NCI-H82 treated with DMSO at 0.1 percent for 48 hours (cell line): ENCODE measurements around the gene ESRRG.
"Not testable (repeated sequence)": the region's sequence is repeated elsewhere in the genome, so short reads cannot be mapped to it uniquely, and the experiment has no call there.

ENCODE experiments used
- DNase-seq: peaks from one replicate; lab custom pipeline; 2025; ENCODE audit not compliant: unreplicated experiment; lab: John Stamatoyannopoulos, UW

Gene ESRRG

DNA sequence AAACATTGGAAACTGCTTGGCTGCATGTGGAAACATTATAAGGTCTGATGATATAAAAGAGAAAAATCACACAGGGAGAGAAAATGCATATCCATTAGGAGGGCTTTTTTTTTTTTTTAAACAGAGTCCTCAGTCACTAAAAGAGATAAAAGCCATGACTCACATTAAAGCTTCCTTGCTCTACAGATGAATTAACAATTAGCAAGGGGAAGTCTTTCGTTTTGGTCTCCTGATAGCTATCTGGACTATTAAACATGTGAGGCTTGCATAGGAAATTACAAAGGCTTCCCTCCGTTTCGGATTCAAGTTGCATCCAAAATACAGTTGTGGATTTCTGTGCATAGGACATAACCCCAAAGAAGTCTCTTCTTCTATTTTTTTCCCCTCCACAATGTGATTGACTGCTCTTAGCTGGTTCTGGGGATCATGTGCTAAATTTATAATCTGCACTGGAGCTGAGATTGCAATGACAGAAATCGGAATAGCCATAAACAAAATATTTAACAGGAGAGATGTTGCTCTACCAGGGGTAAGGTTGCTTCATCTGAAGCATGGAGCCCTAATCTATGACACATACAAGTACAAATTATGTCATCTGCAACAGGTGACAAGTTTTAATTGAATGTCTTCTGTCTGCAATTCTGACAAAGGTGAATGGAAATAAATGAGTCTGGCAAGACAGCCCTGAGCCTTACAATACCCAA is 146.8 kb downstream of the ESRRG start:
- no peak for DNase-seq

DNA sequence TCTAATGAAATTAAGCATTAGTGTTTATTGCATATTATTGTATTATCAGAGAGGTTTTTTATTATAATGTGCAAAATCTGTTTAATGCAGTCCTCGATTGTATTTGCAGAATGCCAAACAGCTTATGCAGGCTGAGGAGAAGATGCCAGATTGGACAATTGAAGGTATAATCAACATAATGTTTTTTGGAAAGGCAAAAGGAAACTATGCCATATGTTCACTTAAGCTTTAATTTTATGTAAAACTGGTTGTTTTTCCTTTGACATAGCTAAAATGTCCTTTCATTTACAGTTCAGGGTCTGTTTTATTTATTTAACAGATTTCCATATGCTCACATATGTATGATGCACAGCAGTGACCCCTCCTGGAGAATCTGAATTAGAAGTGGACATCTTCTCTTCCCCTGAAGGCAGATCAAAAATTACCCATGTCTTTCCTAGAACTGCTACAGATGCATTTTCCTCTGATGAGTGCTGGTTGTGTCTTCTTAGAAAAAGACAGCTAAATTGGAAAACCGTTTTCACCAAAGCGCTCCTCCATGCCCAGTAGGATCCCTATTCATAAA is 156.5 kb downstream of the ESRRG start:
- DNase-seq, result peak; percentile 25

DNA sequence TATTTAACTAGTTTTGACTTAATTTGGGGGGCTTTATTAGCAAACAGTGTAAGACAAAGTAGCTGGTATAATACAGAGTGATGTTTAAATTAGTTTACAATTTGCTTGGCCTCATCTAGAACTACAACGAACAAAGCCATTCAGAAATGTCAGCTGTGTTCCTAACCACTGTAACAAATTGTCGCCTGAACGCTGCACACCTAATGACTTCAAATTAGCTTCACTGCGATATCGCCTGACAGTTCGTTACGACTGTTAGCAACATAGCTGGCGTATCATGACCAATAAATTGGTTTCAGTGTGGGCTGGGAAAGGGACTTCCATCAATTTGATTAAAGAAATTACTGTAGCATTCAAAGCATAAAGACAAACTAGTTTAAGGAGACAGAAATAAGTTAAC is 160.1 kb downstream of the ESRRG start:
- no peak for DNase-seq

DNA sequence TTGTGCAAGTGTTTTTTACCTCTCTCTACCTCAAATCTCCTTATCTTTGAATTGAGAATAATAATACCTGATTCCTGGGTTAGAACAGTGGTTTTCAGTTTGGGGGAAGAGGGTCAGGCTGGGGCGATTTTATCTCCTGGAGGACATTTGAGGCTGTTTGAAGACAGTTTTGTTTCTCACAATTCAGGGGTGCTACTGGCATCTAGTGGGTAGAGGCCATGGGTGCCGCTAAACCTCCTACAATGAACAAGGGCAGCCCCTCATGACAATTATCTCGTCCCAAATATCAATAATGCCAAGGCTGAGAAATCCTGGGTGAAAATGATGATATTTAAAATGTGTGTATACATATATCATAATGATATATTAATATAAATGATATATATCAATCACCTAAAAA is 160.8 kb downstream of the ESRRG start:
- no peak for DNase-seq

DNA sequence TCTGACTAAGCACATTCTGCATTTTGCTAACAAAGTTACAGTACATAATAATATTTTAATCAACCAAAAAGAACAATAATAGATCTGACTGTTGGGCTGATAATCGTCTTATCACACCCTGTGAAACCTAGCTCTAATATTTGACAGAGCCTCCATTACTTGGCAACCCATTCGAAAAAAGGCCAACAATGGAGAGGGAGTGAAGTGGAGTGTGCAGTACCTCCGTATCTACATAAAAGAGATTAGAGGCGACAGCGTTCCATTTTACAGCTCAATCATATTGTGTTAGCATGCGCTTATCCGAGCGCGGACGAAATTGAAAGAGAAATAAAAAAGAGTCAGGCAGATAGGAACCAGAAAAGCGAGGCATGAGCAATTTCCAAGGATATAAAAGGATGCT is 162.7 kb downstream of the ESRRG start:
- no peak for DNase-seq

DNA sequence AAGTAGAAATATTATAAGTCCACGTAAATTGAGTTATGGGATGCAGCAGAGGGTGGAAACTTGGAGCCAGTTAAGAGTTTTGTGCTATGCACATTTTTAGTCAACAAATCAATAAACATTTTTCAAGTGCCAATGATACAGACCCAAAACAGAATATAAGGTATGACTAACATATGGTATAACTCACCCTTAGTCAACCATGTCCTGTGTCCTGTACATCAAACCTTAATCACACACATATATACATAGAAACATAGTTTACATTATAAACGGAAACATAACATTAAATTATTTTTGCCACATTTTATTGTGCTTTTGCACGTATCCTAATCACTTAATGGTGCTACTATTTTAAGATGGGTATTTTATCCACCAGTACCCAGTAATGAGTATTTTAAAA is 163.9 kb downstream of the ESRRG start:
- DNase-seq, result no peak

DNA sequence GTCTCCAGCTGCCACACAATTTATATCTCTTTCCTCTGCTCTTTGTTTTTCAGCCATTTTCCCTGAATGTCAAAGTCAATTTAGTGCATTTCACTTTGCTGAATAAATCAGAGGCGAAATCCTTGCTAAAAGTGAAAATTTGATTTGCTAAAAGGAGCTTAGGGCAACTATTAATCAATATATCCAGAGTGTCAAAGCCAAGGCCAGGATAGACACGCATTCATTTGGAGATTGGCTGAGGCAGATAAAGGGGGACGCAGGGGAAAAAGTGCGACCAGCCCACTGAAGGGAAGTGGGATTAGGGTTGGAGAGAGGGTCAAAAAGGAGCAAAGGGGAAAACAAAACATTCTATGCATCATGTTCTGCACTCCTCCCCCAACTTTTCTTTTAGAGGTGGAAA is 167.6 kb downstream of the ESRRG start:
- no peak for DNase-seq

DNA sequence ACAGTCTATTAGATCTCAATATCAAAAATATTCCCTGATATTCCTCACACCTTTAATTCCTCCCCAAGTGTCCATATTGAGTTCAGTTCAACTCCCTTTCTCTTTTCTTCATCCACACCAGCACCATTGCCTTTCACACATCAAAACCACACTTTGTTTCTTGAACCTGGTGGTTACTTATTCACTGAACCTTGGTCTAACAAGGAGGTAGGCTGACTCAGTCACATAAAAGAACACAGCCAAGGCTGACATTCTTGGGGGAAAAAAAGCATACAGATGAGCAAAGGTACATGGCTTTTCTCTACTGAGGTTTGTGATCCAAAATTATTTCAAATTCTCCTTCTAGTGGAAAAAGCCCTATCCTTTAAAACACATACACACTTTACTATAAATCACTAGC is 168.3 kb downstream of the ESRRG start:
- no peak for DNase-seq

DNA sequence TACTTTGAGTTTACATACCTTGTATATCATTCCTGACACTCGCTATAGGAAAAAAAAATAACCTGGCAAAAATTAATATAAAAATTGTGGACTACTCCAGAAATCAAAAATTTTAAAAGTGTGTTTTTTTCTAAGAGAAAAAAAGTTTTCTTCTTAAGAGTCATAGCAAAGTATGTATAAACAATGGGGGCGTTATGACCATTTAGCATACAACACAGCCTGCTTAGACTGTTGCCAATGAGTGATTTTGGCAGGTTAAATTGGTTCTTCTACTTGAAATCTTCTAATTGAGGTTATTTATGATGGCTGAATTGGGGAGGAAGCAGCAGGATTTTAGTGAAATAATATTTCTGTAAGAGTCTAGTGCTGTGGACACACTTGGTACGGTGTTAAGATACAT is 169.5 kb downstream of the ESRRG start:
- no peak for DNase-seq

DNA sequence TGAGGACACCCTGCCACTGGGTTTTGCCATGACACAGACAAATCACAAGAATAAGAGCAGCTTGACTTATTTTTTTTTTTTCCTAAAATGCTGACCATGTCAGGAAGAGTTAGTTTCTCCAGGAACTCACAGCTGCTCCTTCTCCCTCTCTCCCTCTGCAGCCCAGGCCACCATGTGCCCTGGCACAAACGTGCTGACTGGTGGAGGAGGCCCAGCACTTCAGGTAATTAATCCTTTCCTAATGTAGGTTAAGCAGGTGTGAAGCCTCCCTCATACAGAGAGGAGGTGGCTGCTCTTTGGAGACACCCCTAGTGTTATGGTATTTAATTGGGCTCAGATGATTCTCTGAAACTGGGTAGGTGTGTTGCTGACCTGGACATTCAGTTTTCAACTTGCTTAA is 170.2 kb downstream of the ESRRG start:
- DNase-seq, result no peak

DNA sequence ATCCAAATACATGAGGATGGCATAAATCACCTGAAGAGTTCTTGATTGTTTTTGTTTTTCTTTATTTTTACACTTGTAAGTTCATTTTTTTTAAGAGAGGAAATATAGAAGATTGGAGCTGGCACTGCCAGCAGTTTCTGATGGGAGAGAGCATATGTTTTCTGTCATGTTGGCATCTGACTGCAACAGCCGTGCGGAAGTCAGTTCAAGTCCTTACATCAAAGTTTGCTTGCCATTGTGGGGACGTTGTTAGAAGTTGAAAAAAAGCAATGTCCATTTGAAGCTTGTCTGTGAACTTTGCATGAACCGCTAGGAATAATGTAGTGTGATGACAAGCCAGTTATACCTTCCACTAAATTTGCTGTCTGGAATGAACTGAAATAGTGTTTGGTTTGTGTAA is 173.4 kb downstream of the ESRRG start:
- no peak for DNase-seq

DNA sequence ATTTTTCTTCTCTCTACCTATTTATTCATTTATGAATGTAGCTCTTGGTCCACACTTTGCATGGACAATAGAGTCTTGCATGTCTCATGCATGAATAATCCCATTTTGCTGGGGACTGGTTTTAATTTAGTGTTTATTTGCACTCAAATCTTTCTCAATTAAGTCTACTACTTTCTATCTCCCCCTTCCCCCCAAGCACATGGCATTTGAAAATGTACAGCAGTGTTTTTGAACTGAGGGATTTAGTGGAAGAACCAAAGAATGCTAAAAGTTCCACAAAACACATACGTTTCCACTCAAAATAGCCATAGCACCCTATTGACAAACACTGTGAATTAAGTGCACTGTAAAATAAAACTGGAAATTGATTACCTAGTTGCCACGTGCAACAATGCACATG is 180.5 kb downstream of the ESRRG start:
- no peak for DNase-seq

DNA sequence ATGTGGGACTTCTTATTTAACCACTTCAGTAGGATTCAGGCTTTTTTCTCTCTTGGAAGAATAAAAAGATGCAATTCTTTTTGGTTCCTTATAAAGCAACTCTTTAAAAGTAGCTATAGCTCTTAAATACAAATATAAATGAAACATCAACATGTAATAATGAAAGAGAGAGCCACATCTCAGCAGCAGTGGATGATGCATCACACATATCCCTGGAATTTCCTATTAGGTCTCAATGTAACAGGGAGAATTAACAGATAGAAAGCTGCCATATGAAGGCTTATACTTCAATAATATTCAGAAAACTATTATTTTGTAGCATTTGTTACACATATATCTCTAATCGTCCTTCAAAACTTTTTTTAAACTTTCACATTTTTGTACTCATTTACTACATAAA is 181.0 kb downstream of the ESRRG start:
- DNase-seq, result no peak

DNA sequence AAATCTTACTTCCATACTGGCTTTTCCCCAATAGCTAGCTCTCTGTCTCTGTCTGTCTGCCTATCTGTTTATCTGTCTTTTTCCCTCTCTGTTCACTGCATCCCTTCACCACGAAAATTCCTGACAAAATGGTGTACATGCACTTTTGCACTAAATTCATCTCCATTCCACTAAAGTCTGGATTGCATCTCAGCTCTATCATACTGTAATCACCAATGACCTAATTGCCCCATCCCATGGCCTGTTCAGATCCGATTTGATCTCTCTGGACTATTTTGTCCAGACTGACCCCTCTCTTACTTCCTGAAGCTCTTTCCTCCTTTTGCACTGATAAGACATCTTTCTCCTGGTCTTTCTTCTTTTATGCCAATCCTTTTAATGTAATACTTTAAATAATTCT is 187.5 kb downstream of the ESRRG start:
- no peak for DNase-seq

DNA sequence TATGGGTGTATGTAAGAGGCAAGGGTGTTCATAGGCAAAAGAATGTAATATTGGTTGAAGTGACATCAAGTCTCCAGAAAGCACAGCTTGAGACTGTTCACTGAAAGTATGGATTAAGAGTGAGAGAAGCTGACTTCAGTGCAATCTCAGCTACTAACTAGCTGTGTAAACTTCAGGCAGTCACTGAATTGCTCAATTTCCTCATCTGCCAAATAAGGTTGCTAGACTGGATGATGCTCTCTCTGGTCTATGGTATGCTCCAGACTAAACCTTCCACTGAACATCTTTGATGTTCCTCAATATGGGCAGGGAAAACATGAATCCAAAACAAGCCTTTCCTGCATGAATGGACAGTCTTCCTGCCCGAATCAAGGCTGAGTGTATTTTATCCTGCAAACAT is 188.2 kb downstream of the ESRRG start:
- no peak for DNase-seq

DNA sequence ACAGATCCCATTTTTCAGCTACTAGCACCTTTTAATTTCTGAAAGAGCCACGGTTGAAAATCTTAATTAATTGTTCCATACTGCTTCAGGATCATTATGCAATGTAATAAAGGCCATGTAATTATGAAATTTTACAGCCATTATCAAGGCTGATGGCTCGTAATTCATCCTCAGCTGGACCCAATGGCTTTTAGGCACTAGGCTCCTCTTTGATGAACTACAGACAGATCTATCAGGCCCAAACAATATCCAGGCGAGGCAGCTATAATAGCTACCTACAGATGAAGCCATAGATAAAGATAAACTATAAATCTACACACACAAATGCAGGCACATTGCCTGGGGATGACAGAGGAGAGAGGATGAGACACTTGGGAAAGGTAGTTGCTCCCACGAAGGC is 189.5 kb downstream of the ESRRG start:
- DNase-seq, result no peak

DNA sequence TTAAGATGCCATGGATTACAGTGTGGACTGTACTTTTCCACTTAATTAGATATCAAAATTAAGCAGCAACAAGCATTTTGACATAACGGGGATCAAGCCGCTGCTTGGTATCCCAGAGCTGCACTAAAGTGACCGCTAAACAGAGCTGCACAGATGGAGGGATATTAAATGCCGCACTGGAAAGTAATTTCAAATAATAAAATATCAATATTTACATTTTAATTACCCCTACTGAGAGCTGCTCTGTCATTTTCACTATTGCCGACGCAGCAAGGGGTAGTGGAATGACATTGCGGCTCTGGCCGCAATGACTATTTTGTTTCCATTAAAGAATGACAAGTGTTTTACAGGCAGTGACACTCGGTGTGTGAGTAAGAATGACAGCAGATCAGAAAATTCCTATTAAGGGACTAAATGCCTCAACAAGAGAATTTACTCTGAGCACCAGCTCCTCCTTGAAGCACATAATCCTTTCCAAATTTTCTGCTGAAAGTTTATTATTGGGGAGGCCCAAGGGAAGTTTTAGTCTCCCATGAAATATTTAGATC is 190.9 kb downstream of the ESRRG start:
- peak; percentile 94 for DNase-seq

DNA sequence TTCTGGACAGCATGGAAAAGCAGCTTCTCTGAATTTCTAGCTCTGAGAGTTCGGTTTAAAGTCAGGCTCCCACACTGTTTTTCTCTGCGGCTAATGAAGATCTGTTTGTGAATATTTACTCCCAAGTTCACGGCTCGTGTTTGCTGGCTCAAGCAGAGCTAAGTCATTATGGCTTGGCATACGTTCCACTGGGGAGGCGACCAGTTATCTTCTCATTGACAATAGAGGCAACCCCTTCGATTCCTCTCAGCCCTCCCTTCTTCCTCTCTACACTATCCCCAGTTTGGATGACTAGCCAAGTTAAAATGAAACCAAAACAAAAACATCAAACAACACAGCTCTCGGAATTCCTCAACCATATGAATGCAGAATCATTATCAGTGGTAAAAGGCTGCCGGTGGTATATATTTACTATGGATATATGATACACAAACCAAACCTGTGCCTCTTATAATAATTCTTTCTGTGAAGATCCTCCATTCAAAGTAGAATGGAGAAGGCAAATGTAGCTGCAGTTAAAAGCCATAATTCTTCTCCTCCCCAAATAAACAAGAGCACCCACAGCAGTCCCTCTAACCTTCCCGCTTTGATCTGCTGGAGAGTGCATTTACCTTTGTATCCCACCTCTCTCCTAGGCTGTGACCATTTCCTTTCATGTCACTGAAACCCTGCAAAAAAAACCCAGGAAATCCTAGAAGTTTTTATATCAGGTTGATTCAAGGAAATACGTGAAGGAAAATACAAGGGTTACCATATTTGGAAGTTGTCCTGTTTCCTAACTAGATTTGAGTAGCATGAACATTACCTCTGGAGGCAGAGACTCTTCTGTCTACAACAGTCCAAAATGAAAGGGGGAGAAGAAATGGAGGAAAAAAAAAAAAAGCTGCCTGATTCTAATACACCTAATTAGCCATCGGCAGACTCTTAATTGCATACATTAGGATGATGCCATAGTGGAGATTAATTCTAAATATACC is 191.7 kb downstream of the ESRRG start:
- peak; percentile 13 for DNase-seq

DNA sequence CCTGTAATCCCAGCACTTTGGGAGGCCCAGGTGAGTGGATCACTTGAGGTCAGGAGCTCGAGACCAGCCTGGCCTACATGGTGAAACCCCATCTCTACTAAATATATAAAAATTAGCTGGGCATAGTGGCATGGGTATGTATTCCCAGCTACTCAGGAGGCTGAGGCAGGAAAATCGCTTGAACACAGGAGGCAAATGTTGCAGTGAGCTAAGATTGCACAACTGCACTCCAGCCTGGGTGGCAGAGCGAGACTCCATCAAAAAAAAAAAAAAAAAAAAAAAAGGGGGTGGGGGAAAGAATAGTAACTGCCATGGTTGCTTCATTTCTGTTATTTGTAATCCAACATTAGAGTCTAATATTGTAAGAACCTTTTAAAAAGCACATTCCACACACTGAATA is 193.4 kb downstream of the ESRRG start:
- DNase-seq, result not testable (repeated sequence)

DNA sequence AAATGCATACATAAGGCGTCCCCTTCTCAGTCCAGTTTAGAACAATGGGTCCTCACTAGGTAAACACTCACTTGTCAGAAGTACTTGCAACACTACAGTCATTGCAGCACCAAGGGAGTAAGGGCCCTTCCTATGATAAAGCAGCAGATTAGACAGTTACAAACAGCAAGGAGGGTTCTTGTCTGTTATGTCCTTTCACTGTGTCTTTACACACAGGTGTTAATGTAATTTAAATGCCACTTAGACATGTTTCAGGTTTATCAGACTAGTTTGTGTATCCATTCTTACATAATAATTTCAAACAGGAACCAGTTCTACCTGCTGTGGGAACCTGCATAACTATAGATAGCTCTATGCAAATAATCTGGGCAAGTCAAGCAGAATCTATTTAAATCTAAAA is 194.4 kb downstream of the ESRRG start:
- no peak for DNase-seq

DNA sequence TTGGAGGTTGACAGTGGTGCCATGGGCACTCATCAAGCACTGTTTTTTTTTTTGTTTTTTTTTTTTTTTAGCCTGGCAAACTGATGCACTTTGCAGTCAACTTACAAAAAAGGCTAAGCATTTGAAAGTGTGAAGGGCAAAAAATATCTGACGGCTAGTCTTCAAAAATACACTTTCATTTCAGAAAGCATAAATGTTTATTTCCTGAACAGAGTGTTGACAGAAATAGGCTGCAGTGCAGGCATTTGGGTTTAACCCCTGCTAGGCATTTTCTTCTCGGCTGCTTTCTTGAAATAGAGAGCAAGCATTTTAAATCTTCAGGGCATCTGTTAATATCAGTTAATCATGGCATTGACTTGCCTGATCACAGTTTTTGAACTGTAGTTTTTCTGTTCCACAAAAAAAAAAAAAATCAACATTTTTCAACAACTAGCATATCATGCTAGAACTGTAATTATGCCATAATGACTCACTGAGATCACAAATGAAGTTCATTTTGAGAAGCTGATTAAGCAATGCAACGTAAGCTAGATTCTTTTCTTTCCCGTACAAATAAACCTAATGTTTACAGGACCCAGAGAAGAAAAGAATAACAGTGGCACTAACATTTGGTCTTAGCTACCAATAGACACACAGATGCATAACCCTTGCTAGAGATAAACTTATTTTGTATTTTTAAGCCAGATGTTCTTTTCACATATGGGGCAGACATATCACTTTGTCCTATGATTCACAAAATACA is 199.6 kb downstream of the ESRRG start:
- no peak for DNase-seq
